IMR-90 (cell line): ENCODE data around the gene ERMAP. TPM values are rescaled to one million over a fixed set of nuclear protein-coding genes. Genes with fewer than 3 reads are reported as not detected.

Source experiments
- ATAC-seq: fragments of 200-7000 bp; cut with Tn5 transposase; 2 replicates; pipeline ENCODE4 v1.9.1; 2020; ENCODE audit warnings: low read depth, mild to moderate bottlenecking, moderate library complexity
- BruUV-seq: library from RNA; stranded (reverse); fragments of 400-500 nt; replicated peaks from 2 replicates; lab custom pipeline; 2021; lab: Mats Ljungman, UMichigan
- CTCF ChIA-PET: fragments of 300-600 bp; formaldehyde crosslinking; extraction: SDS; loops from one replicate; lab custom pipeline; 2021; ENCODE audit warnings: antibody characterized with exemption; lab: Yijun Ruan, JAX
- POLR2A ChIA-PET: fragments of 300-600 bp; sonication (Branson Sonifier 250); formaldehyde crosslinking; loops from one replicate; lab custom pipeline; 2022; ENCODE audit warnings: antibody characterized with exemption; ENCODE audit not compliant: unreplicated experiment; lab: Charles Lee
- DNase-seq: peaks from one replicate; pipeline ENCODE4 v3.0.0; 2013
- H2AFZ ChIP-seq: replicated peaks from 2 replicates; pipeline ENCODE3; 2013; ENCODE audit warnings: low read length, mild to moderate bottlenecking; ENCODE audit not compliant: poor library complexity
- H2AK5ac ChIP-seq: 2 replicates; pipeline ENCODE4 v1.6.1; 2013; ENCODE audit warnings: low read depth, low read length, inconsistent platforms
- H2AK9ac ChIP-seq: replicated peaks from 2 replicates; pipeline ENCODE3; 2013; ENCODE audit warnings: mild to moderate bottlenecking, low read depth, low read length, moderate library complexity; ENCODE audit not compliant: poor library complexity
- H2BK120ac ChIP-seq: 2 replicates; pipeline ENCODE4 v1.6.1; 2013; ENCODE audit warnings: low read depth, low read length, inconsistent platforms
- H2BK15ac ChIP-seq: 3 replicates; pipeline ENCODE4 v1.6.1; 2013; ENCODE audit warnings: low read depth, low read length, inconsistent platforms
- H2BK20ac ChIP-seq: 2 replicates; pipeline ENCODE4 v1.6.1; 2013; ENCODE audit warnings: low read depth, mild to moderate bottlenecking, inconsistent platforms, low read length, moderate library complexity
- H2BK5ac ChIP-seq: 2 replicates; pipeline ENCODE4 v1.6.1; 2013; ENCODE audit warnings: mild to moderate bottlenecking, low read depth, low read length, inconsistent platforms; ENCODE audit not compliant: poor library complexity, severe bottlenecking
- H3K14ac ChIP-seq: replicated peaks from 2 replicates; pipeline ENCODE4 v1.6.1; 2013; ENCODE audit warnings: low read depth, low read length, inconsistent platforms
- H3K18ac ChIP-seq: 2 replicates; pipeline ENCODE4 v1.6.1; 2013; ENCODE audit warnings: low read depth, low read length, control low read depth
- H3K23ac ChIP-seq: 2 replicates; pipeline ENCODE4 v1.6.1; 2013; ENCODE audit warnings: low read depth, low read length, inconsistent platforms
- H3K27ac ChIP-seq: 2 replicates; pipeline ENCODE4 v1.5.1; 2013; ENCODE audit warnings: mild to moderate bottlenecking, control low read depth, low read length; ENCODE audit not compliant: insufficient read depth
- H3K27me3 ChIP-seq: 2 replicates; pipeline ENCODE4 v1.6.1; 2013; ENCODE audit warnings: low read length; ENCODE audit not compliant: control insufficient read depth, insufficient read depth
- H3K36me3 ChIP-seq: 2 replicates; pipeline ENCODE4 v1.6.1; 2013; ENCODE audit warnings: low read length, mixed read lengths; ENCODE audit not compliant: control insufficient read depth, insufficient read depth
- H3K4ac ChIP-seq: 2 replicates; pipeline ENCODE4 v1.6.1; 2013; ENCODE audit warnings: low read depth, low read length, inconsistent platforms
- H3K4me1 ChIP-seq: 2 replicates; pipeline ENCODE4 v1.6.1; 2013; ENCODE audit warnings: low read length, mixed read lengths; ENCODE audit not compliant: control insufficient read depth, insufficient read depth
- H3K4me2 ChIP-seq: 2 replicates; pipeline ENCODE4 v1.6.1; 2013; ENCODE audit warnings: low read depth, mild to moderate bottlenecking, control low read depth, low read length, moderate library complexity
- H3K4me3 ChIP-seq: 2 replicates; pipeline ENCODE4 v1.5.1; 2013; ENCODE audit warnings: low read depth, mild to moderate bottlenecking, control low read depth, low read length, moderate library complexity; ENCODE audit not compliant: insufficient read depth
- H3K56ac ChIP-seq: 2 replicates; pipeline ENCODE4 v1.6.1; 2013; ENCODE audit warnings: low read length, inconsistent platforms; ENCODE audit not compliant: insufficient read depth; ENCODE audit errors: extremely low read depth
- H3K79me1 ChIP-seq, 2 experiments: 2 replicates each; pipeline ENCODE4 v1.6.1; 2013; ENCODE audit warnings: low read length in 2 of 2, inconsistent platforms in 1 of 2, low read depth in 1 of 2
- H3K9ac ChIP-seq: 2 replicates; pipeline ENCODE4 v1.6.1; 2013; ENCODE audit warnings: low read depth, low read length, control low read depth
- H3K9me1 ChIP-seq: 2 replicates; pipeline ENCODE4 v1.6.1; 2013; ENCODE audit warnings: low read length, inconsistent platforms; ENCODE audit not compliant: insufficient read depth
- H3K9me3 ChIP-seq: 2 replicates; pipeline ENCODE4 v1.6.1; 2013; ENCODE audit warnings: low read length; ENCODE audit not compliant: control insufficient read depth, insufficient read depth
- H4K20me1 ChIP-seq: 2 replicates; pipeline ENCODE4 v1.6.1; 2013; ENCODE audit warnings: low read length, inconsistent platforms; ENCODE audit not compliant: insufficient read depth
- H4K5ac ChIP-seq: 2 replicates; pipeline ENCODE4 v1.6.1; 2013; ENCODE audit warnings: mild to moderate bottlenecking, low read depth, low read length, control low read depth
- H4K8ac ChIP-seq, 2 experiments: 2 replicates each; pipeline ENCODE4 v1.6.1; 2013; ENCODE audit warnings: low read depth in 2 of 2, low read length in 2 of 2, control low read depth in 1 of 2, inconsistent platforms in 1 of 2
- H4K91ac ChIP-seq: 2 replicates; pipeline ENCODE4 v1.6.1; 2013; ENCODE audit warnings: low read depth, low read length, inconsistent platforms; ENCODE audit not compliant: insufficient read depth
- BHLHE40 ChIP-seq: fragments of 150-350 bp; IDR thresholded peaks from 2 replicates; pipeline ENCODE4 v1.6.1; 2016; ENCODE audit warnings: mild to moderate bottlenecking, low read depth, low read length
- CEBPB ChIP-seq: IDR thresholded peaks from 2 replicates; pipeline ENCODE4 v1.6.1; 2012; ENCODE audit warnings: low read depth, low read length, improper control_type of control experiment
- CHD1 ChIP-seq: IDR thresholded peaks from 2 replicates; pipeline ENCODE4 v1.6.1; 2012; ENCODE audit warnings: low read depth, low read length, improper control_type of control experiment
- CTCF ChIP-seq: conservative IDR thresholded peaks from 2 replicates; pipeline ENCODE4 v1.5.1; 2012; ENCODE audit warnings: mild to moderate bottlenecking, low read depth, low read length, improper control_type of control experiment
- ELK1 ChIP-seq: fragments of 150-350 bp; IDR thresholded peaks from 2 replicates; pipeline ENCODE4 v1.6.1; 2016; ENCODE audit warnings: low read depth, mild to moderate bottlenecking, low read length, moderate library complexity, borderline replicate concordance
- FOS ChIP-seq: fragments of 150-350 bp; IDR thresholded peaks from 2 replicates; pipeline ENCODE4 v1.6.1; 2016; ENCODE audit warnings: low read depth, low read length
- MAFK ChIP-seq: IDR thresholded peaks from 2 replicates; pipeline ENCODE4 v1.6.1; 2012; ENCODE audit warnings: low read depth, low read length, improper control_type of control experiment
- MAZ ChIP-seq: IDR thresholded peaks from 2 replicates; pipeline ENCODE4 v1.6.1; 2012; ENCODE audit warnings: low read depth, mild to moderate bottlenecking, low read length, improper control_type of control experiment, moderate library complexity, borderline replicate concordance
- MXI1 ChIP-seq: IDR thresholded peaks from 2 replicates; pipeline ENCODE4 v1.6.1; 2012; ENCODE audit warnings: low read depth, mild to moderate bottlenecking, low read length, moderate library complexity, borderline replicate concordance
- NFE2L2 ChIP-seq: fragments of 150-350 bp; IDR thresholded peaks from 2 replicates; pipeline ENCODE4 v1.6.1; 2016; ENCODE audit warnings: low read depth, mild to moderate bottlenecking, low read length
- POLR2A ChIP-seq: IDR thresholded peaks from 2 replicates; pipeline ENCODE4 v1.6.1; 2012; ENCODE audit warnings: mild to moderate bottlenecking, low read depth, low read length
- RAD21 ChIP-seq: IDR thresholded peaks from 2 replicates; pipeline ENCODE4 v1.6.1; 2012; ENCODE audit warnings: low read length, improper control_type of control experiment
- RCOR1 ChIP-seq: IDR thresholded peaks from 2 replicates; pipeline ENCODE4 v1.6.1; 2012; ENCODE audit warnings: mild to moderate bottlenecking, low read length, improper control_type of control experiment; ENCODE audit not compliant: insufficient replicate concordance
- RFX5 ChIP-seq: IDR thresholded peaks from 2 replicates; pipeline ENCODE4 v1.8.0; 2012; ENCODE audit warnings: low read depth, mild to moderate bottlenecking, low read length, moderate library complexity
- SMC3 ChIP-seq: fragments of 150-350 bp; IDR thresholded peaks from 2 replicates; pipeline ENCODE4 v1.6.1; 2016; ENCODE audit warnings: low read depth, mild to moderate bottlenecking, antibody characterized with exemption, low read length, moderate library complexity
- WGBS, 2 experiments: methylation state at CpG; one replicate each; pipeline versions ENCODE4 v1.1.5 to v1.1.7; 2013; ENCODE audit warnings: missing lambda C conversion rate in 2 of 2; ENCODE audit not compliant: insufficient read length in 1 of 2; ENCODE audit errors: extremely low coverage in 2 of 2; 5-methylcytosine and 5-hydroxymethylcytosine counted together
- dilution Hi-C: fragments of 300-500 bp; cut with HindIII; formaldehyde crosslinking; loops from one replicate; pipeline ENCODE4 v1.14.3; 2018; ENCODE audit warnings: low sequenced_read_pairs; ENCODE audit not compliant: unreplicated experiment
- in situ Hi-C: fragments of 300-500 bp; cut with MboI; formaldehyde crosslinking; loops from 3 replicates; pipeline ENCODE4 v1.14.3; 2019; ENCODE audit warnings: low sequenced_read_pairs, inconsistent platforms, mixed read lengths
- intact Hi-C: fragments of 100-400 bp; cut with micrococcal nuclease; formaldehyde crosslinking; loops from 2 replicates; pipeline ENCODE4 v1.10.0; 2022
- polyA plus RNA-seq, 3 experiments: library from polyadenylated mRNA; depleted of rRNA; stranded (reverse); fragments of >200 nt; gene quantifications; 2 replicates each; pipeline ENCODE4 v1.2.3, GENCODE V29; 2012; ENCODE audit warnings: low replicate concordance in 1 of 3
- total RNA-seq: library from RNA; depleted of rRNA; stranded (reverse); fragments of >200 nt; gene quantifications from 2 replicates; pipeline ENCODE4 v1.2.3, GENCODE V29; 2012
- TF ChIP-seq, protein P1 (sequence below): fragments of 150-350 bp; IDR thresholded peaks from 2 replicates; pipeline ENCODE4 v1.6.1; 2017; ENCODE audit warnings: mild to moderate bottlenecking, antibody characterized with exemption, low read length, low read depth

Gene ERMAP
- total and polyA plus RNA-seq, 2 of the 4 experiments (the other 2 are of a cell fraction): 5.0 to 7.2 TPM

GRCh38 chr1:42834803-42835202 is 17.9 kb downstream of the ERMAP start:
- Histone ChIP-seq H2AK5ac (no peak overlapping the region), H3K23ac (no peak overlapping the region), H4K91ac (no peak overlapping the region), H3K18ac (no peak overlapping the region), H2BK5ac (no peak overlapping the region), H4K5ac (no peak overlapping the region), H3K9me1 (peaks cover 6% of the 10 kb centered on the region), H3K79me1 (no peaks in the 10 kb centered on the region), H4K8ac (no peak overlapping the region), H3K4ac (no peak overlapping the region), H3K27ac (no peak overlapping the region), H3K4me1 (no peaks in the 10 kb centered on the region), H3K9me3 (no peaks in the 10 kb centered on the region), H3K27me3 (no peaks in the 10 kb centered on the region), H3K9ac (no peak overlapping the region), H3K4me3 (no peak overlapping the region), H3K14ac (no peak overlapping the region), H2BK15ac (no peak overlapping the region), H2BK20ac (no peak overlapping the region), H3K36me3 (peaks cover 12% of the 10 kb centered on the region), H4K20me1 (no peaks in the 10 kb centered on the region), H2AK9ac (no peak overlapping the region), H2AFZ (no peak overlapping the region), H2BK120ac (no peak overlapping the region), H3K4me2 (no peak overlapping the region), H3K56ac (no peak overlapping the region)
- TF ChIP-seq NFE2L2 (no peak), RFX5 (no peak), RCOR1 (no peak), MXI1 (no peak), CTCF (no peak), BHLHE40 (no peak), RAD21 (no peak), FOS (no peak), CEBPB (no peak), CHD1 (no peak), SMC3 (no peak), ELK1 (no peak), POLR2A (no peak), MAZ (no peak), MAFK (no peak)
- TF ChIP-seq, protein P1, sequence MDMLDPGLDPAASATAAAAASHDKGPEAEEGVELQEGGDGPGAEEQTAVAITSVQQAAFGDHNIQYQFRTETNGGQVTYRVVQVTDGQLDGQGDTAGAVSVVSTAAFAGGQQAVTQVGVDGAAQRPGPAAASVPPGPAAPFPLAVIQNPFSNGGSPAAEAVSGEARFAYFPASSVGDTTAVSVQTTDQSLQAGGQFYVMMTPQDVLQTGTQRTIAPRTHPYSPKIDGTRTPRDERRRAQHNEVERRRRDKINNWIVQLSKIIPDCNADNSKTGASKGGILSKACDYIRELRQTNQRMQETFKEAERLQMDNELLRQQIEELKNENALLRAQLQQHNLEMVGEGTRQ: no peak
- intact Hi-C loops: no loop called here
- BruUV-seq: no TSS peak
- dilution Hi-C loops: no loop called here
- ChIA-PET POLR2A (no interaction called here), CTCF (no interaction called here)
- WGBS, 2 experiments: no CpG with 5 or more reads among the region's 5 CpGs
- DNase-seq (no peak), ATAC-seq (no peak)
- in situ Hi-C loops: no loop called here
